OCI-LY1 (cell line): Measurements from ENCODE around the gene IGSF22.
"Not testable (repeated sequence)": the region's sequence is repeated elsewhere in the genome, so short reads cannot be mapped to it uniquely, and the experiment has no call there.

Experiments
- H2AFZ ChIP-seq: fragments of 200-600 bp; sonication (generic), shearing (Covaris generic); 2 replicates; pipeline ENCODE4 v1.6.0; 2014; ENCODE audit warnings: antibody characterized with exemption, mild to moderate bottlenecking, low read length
- H3F3A ChIP-seq: fragments of 200-600 bp; sonication (generic), shearing (Covaris generic); 2 replicates; pipeline ENCODE4 v1.6.0; 2014; ENCODE audit warnings: mild to moderate bottlenecking, antibody characterized with exemption, low read length, moderate library complexity; ENCODE audit not compliant: insufficient read depth
- H3K27ac ChIP-seq: fragments of 200-600 bp; sonication (generic); 2 replicates; pipeline ENCODE4 v1.5.1; 2014; ENCODE audit warnings: low read length, mixed run types, mild to moderate bottlenecking, low read depth; ENCODE audit not compliant: poor library complexity, severe bottlenecking
- H3K27me3 ChIP-seq: fragments of 200-600 bp; sonication (generic); 2 replicates; pipeline ENCODE4 v1.6.0; 2014; ENCODE audit warnings: antibody characterized with exemption, mild to moderate bottlenecking, low read length, moderate library complexity; ENCODE audit not compliant: insufficient read depth
- H3K36me3 ChIP-seq: fragments of 200-600 bp; sonication (generic); 2 replicates; pipeline ENCODE4 v1.6.1; 2014; ENCODE audit warnings: mild to moderate bottlenecking, antibody characterized with exemption, low read length, moderate library complexity, mixed read lengths; ENCODE audit not compliant: insufficient read depth
- H3K4me1 ChIP-seq: fragments of 200-600 bp; sonication (generic); 2 replicates; pipeline ENCODE4 v1.5.1; 2014; ENCODE audit warnings: mild to moderate bottlenecking, low read length, moderate library complexity; ENCODE audit not compliant: insufficient read depth, severe bottlenecking
- H3K4me2 ChIP-seq: fragments of 200-600 bp; sonication (generic), shearing (Covaris generic); 2 replicates; pipeline ENCODE4 v1.6.1; 2014; ENCODE audit warnings: low read length
- H3K4me3 ChIP-seq: fragments of 200-600 bp; sonication (generic); 2 replicates; pipeline ENCODE4 v1.5.1; 2014; ENCODE audit warnings: low read length, low read depth, mild to moderate bottlenecking, mixed read lengths; ENCODE audit not compliant: poor library complexity, severe bottlenecking
- H3K79me2 ChIP-seq: fragments of 200-600 bp; shearing (Covaris generic); 2 replicates; pipeline ENCODE4 v1.6.1; 2016; ENCODE audit warnings: mixed run types, low read length, mixed read lengths; ENCODE audit not compliant: insufficient read depth
- H3K9ac ChIP-seq: fragments of 200-600 bp; sonication (generic), shearing (Covaris generic); 2 replicates; pipeline ENCODE4 v1.6.1; 2014; ENCODE audit warnings: mild to moderate bottlenecking, low read length, mixed read lengths
- H3K9me2 ChIP-seq: fragments of 200-600 bp; sonication (generic), shearing (Covaris generic); 2 replicates; pipeline ENCODE4 v1.6.1; 2014; ENCODE audit warnings: low read depth, mild to moderate bottlenecking, low read length, mixed read lengths
- H3K9me3 ChIP-seq: fragments of 200-600 bp; shearing (Covaris generic); 2 replicates; pipeline ENCODE4 v1.6.1; 2014; ENCODE audit warnings: low read length, mixed read lengths
- H4K20me1 ChIP-seq: fragments of 200-600 bp; sonication (generic), shearing (Covaris generic); 2 replicates; pipeline ENCODE4 v1.6.0; 2016; ENCODE audit warnings: mild to moderate bottlenecking, low read length; ENCODE audit not compliant: insufficient read depth
- EZH2 ChIP-seq: fragments of 200-600 bp; sonication (generic), shearing (Covaris generic); IDR thresholded peaks from 2 replicates; pipeline ENCODE4 v1.8.0; 2017; ENCODE audit warnings: borderline replicate concordance, mixed run types, mild to moderate bottlenecking, antibody characterized with exemption, low read length, moderate library complexity, mixed read lengths
- TF ChIP-seq, protein P1 (sequence below): fragments of 200-600 bp; sonication (generic), shearing (Covaris generic); IDR thresholded peaks from 2 replicates; pipeline ENCODE4 v1.5.1; 2017; ENCODE audit warnings: mild to moderate bottlenecking, antibody characterized with exemption, low read length, moderate library complexity, mixed read lengths

The IGSF22 gene

GRCh38 chr11:18684267-18684666 is 41.7 kb downstream of the IGSF22 start:
- Histone ChIP-seq H4K20me1 (no peaks in the 10 kb centered on the region), H3K27ac (no peak overlapping the region), H3K4me3 (no peak overlapping the region), H3K9me3 (no peaks in the 10 kb centered on the region), H3K79me2 (no peaks in the 10 kb centered on the region), H3K4me2 (no peak overlapping the region), H3K36me3 (no peaks in the 10 kb centered on the region), H3K9ac (no peak overlapping the region), H3K4me1 (no peaks in the 10 kb centered on the region), H3F3A (no peaks in the 10 kb centered on the region), H3K9me2 (no peaks in the 10 kb centered on the region), H3K27me3 (0 out of 2 replicates have a peak, but pooled peaks cover 4% of the 10 kb centered on the region), H2AFZ (no peak overlapping the region)
- TF ChIP-seq, protein P1, sequence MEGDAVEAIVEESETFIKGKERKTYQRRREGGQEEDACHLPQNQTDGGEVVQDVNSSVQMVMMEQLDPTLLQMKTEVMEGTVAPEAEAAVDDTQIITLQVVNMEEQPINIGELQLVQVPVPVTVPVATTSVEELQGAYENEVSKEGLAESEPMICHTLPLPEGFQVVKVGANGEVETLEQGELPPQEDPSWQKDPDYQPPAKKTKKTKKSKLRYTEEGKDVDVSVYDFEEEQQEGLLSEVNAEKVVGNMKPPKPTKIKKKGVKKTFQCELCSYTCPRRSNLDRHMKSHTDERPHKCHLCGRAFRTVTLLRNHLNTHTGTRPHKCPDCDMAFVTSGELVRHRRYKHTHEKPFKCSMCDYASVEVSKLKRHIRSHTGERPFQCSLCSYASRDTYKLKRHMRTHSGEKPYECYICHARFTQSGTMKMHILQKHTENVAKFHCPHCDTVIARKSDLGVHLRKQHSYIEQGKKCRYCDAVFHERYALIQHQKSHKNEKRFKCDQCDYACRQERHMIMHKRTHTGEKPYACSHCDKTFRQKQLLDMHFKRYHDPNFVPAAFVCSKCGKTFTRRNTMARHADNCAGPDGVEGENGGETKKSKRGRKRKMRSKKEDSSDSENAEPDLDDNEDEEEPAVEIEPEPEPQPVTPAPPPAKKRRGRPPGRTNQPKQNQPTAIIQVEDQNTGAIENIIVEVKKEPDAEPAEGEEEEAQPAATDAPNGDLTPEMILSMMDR: no peak
- TF ChIP-seq EZH2: no peak

DNA sequence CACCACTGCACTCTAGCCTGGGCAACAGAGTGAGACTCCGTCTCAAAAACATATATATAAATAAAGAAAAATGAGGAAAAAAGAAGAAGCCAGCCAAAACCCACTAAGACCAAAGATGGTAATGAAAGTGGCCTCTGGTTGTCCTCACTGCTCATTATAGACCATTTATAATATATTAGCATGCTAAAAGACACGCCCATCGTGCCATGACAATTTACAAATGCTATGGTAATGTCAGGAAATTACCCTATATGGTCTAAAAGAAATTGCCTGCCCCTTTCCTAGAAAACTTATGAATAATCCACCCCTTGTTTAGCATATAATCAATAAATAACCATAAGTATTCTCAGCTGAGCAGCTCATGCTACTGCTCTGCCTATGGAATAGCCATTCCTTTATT is 43.5 kb downstream of the IGSF22 start:
- Histone ChIP-seq H3K27me3 (0 out of 2 replicates have a peak, but pooled peaks cover 4% of the 10 kb centered on the region), H2AFZ (no peak overlapping the region), H3K79me2 (no peaks in the 10 kb centered on the region), H4K20me1 (no peaks in the 10 kb centered on the region), H3K4me2 (no peak overlapping the region), H3F3A (no peaks in the 10 kb centered on the region), H3K9ac (no peak overlapping the region), H3K4me1 (no peaks in the 10 kb centered on the region), H3K27ac (no peak overlapping the region), H3K9me3 (no peaks in the 10 kb centered on the region), H3K9me2 (no peaks in the 10 kb centered on the region), H3K4me3 (no peak overlapping the region), H3K36me3 (no peaks in the 10 kb centered on the region)
- no peak for TF ChIP-seq EZH2
- TF ChIP-seq, protein P1: no peak

DNA sequence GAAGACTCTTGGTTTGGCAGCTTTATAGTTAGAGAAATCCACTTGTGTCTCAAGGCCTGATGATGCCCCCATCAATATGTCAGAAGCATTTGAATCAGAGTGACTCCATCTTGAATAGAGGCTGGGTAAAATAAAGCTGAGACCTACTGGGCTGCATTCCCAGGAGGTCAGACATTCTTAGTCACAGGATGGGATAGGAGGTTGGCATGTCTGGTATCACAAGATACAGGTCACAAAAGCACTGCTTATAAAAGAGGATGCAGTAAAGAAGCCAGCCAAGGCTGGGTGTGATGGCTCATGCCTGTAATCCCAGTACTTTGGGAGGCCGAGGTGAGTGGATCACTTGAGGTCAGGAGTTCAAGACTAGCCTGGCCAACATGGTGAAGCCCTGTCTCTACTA is 44.0 kb downstream of the IGSF22 start:
- not testable (repeated sequence) for H3K36me3 ChIP-seq, H3F3A ChIP-seq, H3K4me1 ChIP-seq, H4K20me1 ChIP-seq, H3K4me3 ChIP-seq, H3K9me3 ChIP-seq, H3K27ac ChIP-seq, H3K27me3 ChIP-seq, H3K79me2 ChIP-seq, H2AFZ ChIP-seq, H3K9me2 ChIP-seq, H3K4me2 ChIP-seq, H3K9ac ChIP-seq

DNA sequence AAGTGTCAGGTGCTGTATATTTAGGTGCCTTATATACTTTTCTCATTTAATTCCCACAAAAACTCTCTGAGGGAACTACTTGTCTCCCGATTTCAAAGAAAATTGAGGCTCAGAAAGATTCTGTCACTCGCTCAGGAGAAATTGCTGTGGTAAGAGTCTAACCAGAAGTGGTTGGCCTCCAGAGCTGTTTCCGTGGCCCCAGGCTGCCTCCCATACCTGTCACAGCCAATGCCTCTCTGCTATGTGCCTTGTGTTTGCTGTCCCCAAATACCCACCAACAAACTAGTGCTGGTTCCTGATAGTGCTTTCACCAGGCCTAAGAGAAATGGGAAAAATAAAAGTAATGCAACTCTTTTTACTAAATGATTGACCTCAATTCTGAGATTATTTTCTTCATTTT is 48.4 kb downstream of the IGSF22 start:
- Histone ChIP-seq H3K27ac (no peak overlapping the region), H3K9ac (no peak overlapping the region), H3K4me1 (no peaks in the 10 kb centered on the region)

More for the DNA sequence above, 48.4 kb downstream of the IGSF22 start:
- Histone ChIP-seq H4K20me1 (no peaks in the 10 kb centered on the region), H3F3A (no peaks in the 10 kb centered on the region), H3K4me3 (no peak overlapping the region), H3K36me3 (no peaks in the 10 kb centered on the region), H3K9me3 (no peaks in the 10 kb centered on the region), H3K79me2 (no peaks in the 10 kb centered on the region), H2AFZ (no peak overlapping the region), H3K4me2 (no peak overlapping the region), H3K27me3 (0 out of 2 replicates have a peak, but pooled peaks cover 4% of the 10 kb centered on the region), H3K9me2 (no peaks in the 10 kb centered on the region)
- no peak for TF ChIP-seq EZH2
- TF ChIP-seq, protein P1: no peak
